ENCODE data around the gene STOML3.

The STOML3 gene

DNA sequence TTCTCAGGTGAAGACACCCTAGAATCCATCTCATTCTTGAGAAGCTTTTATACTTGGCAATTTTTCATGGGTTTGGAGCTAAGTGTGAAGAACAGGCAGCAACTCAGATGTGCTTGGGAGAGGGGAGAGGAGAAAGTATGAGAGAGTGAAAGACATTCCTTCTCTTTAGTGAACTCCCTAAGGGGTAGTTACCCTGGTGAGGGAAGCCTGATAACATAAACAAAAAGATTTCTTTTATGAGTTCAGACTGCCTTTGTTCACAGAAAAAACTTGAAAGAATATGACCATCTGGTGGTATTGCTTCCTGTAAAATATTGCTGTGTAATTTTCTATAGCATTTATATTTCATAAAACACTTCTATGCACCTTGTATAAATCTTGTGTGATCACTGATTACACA is at the start of gene STOML3:
Gene STOML3 (minus strand): TSS at position 139 of the 400 bp plus-strand sequence. CDS start 110 bp downstream, at position 29.
- Histone ChIP-seq H3K4me1 (ENCODE audit: insufficient read depth, low read length) (no peaks in the 10 kb centered on the region), H3K27me3 (ENCODE audit: control insufficient read depth in 1 of 2, insufficient read depth in 2 of 2, low read length in 2 of 2) (no peaks in the 10 kb centered on the region), H3K9me3 (ENCODE audit: low read length) (no peaks in the 10 kb centered on the region), H3K9ac (ENCODE audit: low read length) (no peak within 1 kb of the TSS), H3K27ac (ENCODE audit: low read depth, low read length) (no peak within 1 kb of the TSS), H3K36me3 (ENCODE audit: insufficient read depth, low read length) (no peaks in the 10 kb centered on the region), H3K4me3 (ENCODE audit: low read depth in 1 of 2, low read length in 2 of 2) (no peak within 1 kb of the TSS)

DNA sequence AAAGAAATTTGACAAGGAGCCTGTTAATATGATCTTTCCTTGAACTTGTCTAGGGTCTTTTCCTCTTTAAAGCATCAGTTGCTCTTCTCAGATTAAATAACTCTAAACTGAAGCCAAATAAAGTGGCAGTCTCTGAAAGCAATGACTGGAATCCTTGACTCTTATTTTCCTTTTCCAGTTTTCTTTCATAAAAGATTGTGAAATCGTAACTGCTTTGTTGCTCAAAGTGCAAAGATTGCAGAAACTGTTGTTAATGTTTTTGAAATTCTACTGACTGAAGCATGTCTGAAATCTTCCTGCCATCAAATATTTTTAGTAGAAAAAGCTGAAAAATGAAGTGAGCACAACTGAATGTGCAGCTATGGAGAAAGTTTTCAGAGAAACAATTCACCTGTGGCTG is 49.6 kb upstream of the STOML3 start:
- H3K4me1 ChIP-seq (ENCODE audit: insufficient read depth, low read length) = peaks cover 25% of the 10 kb centered on the region
- no peak overlapping the region for H3K9ac ChIP-seq (ENCODE audit: low read length)
- no peak overlapping the region for H3K27ac ChIP-seq (ENCODE audit: low read depth, low read length)
- H3K36me3 ChIP-seq (ENCODE audit: insufficient read depth, low read length) = peaks cover 7% of the 10 kb centered on the region
- no peak overlapping the region for H3K4me3 ChIP-seq (ENCODE audit: low read depth in 1 of 2, low read length in 2 of 2)
- H3K27me3 ChIP-seq (ENCODE audit: control insufficient read depth in 1 of 2, insufficient read depth in 2 of 2, low read length in 2 of 2) = no peaks in the 10 kb centered on the region
- no peaks in the 10 kb centered on the region for H3K9me3 ChIP-seq (ENCODE audit: low read length)

DNA sequence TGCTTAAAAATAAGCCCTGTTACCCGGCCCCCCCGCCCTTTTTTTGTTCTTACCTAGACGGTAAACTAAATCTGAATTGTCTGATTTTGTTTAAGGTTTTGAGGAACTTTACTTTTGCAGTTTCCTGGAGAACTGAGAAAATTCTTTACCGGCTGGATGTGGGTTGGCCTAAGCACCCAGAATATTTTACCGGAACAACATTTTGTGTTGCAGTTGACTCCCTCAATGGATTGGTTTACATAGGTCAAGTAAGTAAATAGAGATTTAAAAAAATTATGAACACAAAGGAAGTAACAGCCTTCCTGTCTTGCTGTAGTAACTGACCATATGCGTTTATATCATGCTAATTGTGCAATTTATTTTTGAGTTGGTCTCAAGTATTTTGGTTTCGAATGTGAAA is 48.4 kb upstream of the STOML3 start:
- Histone ChIP-seq H3K4me1 (ENCODE audit: insufficient read depth, low read length) (peaks cover 33% of the 10 kb centered on the region), H3K9me3 (ENCODE audit: low read length) (no peaks in the 10 kb centered on the region), H3K36me3 (ENCODE audit: insufficient read depth, low read length) (peaks cover 1% of the 10 kb centered on the region), H3K27me3 (ENCODE audit: control insufficient read depth in 1 of 2, insufficient read depth in 2 of 2, low read length in 2 of 2) (no peaks in the 10 kb centered on the region), H3K4me3 (ENCODE audit: low read depth in 1 of 2, low read length in 2 of 2) (peak overlapping the region in 1 of 2 donors; percentile 99), H3K9ac (ENCODE audit: low read length) (no peak overlapping the region), H3K27ac (ENCODE audit: low read depth, low read length) (no peak overlapping the region)

GRCh38 chr13:39038569-39039030 is 48.0 kb upstream of the STOML3 start:
- Histone ChIP-seq H3K4me1 (ENCODE audit: insufficient read depth, low read length) (peaks cover 33% of the 10 kb centered on the region), H3K27ac (ENCODE audit: low read depth, low read length) (peak overlapping the region; percentile 81), H3K4me3 (ENCODE audit: low read depth in 1 of 2, low read length in 2 of 2) (peak overlapping the region; percentile 95 to 99), H3K9ac (ENCODE audit: low read length) (peak overlapping the region; percentile 84), H3K27me3 (ENCODE audit: control insufficient read depth in 1 of 2, insufficient read depth in 2 of 2, low read length in 2 of 2) (no peaks in the 10 kb centered on the region), H3K36me3 (ENCODE audit: insufficient read depth, low read length) (no peaks in the 10 kb centered on the region), H3K9me3 (ENCODE audit: low read length) (no peaks in the 10 kb centered on the region)

DNA sequence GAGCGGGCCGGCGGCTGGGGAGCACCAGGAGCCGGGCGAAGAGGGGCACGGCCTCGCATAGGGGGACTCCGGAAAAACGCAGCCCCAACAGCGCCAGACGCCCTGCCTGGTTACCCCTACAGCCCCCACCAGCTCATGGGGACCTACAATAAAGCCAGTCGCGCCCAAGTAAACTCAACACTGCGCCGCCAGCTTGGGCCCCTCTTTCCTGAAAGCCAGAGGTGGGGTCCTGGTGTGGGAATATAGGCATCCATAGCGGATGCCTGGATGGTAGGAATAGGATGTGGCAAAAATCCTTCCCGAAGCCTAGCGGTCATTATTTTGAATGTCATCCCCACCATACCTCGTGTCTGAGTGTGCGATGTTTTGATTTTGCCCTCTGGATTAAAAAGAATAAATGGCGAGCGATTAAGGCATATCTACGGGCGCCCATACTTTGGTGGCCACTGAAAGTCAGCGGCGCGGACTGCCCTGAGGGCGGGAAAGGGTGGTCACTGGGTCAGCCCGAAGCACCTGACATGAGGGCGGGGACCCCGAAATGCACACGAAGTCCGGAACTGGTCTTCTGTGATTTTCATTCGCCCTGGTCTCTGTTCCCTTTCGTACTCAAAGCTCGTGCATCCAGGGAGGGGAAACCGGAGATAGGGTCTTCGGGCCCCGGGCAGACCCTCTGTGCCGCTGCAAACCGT is 47.4 kb upstream of the STOML3 start, which contains the start of the genes NHLRC3 and PROSER1:
Gene NHLRC3 (plus strand): TSS at position 577 of the 689 bp plus-strand sequence. CDS start 184 bp downstream, outside the sequence.
Gene PROSER1 (minus strand): TSS at position 210 of the 689 bp plus-strand sequence. CDS start 847 bp downstream, outside the sequence.
- Histone ChIP-seq H3K36me3 (ENCODE audit: insufficient read depth, low read length) (no peaks in the 10 kb centered on the region), H3K9ac (ENCODE audit: low read length) (peak within 1 kb of the TSS; percentile 84), H3K9me3 (ENCODE audit: low read length) (no peaks in the 10 kb centered on the region), H3K4me3 (ENCODE audit: low read depth in 1 of 2, low read length in 2 of 2) (peak within 1 kb of the TSS; percentile 95 to 99), H3K4me1 (ENCODE audit: insufficient read depth, low read length) (peaks cover 33% of the 10 kb centered on the region), H3K27ac (ENCODE audit: low read depth, low read length) (peak within 1 kb of the TSS; percentile 81), H3K27me3 (ENCODE audit: control insufficient read depth in 1 of 2, insufficient read depth in 2 of 2, low read length in 2 of 2) (no peaks in the 10 kb centered on the region)

DNA sequence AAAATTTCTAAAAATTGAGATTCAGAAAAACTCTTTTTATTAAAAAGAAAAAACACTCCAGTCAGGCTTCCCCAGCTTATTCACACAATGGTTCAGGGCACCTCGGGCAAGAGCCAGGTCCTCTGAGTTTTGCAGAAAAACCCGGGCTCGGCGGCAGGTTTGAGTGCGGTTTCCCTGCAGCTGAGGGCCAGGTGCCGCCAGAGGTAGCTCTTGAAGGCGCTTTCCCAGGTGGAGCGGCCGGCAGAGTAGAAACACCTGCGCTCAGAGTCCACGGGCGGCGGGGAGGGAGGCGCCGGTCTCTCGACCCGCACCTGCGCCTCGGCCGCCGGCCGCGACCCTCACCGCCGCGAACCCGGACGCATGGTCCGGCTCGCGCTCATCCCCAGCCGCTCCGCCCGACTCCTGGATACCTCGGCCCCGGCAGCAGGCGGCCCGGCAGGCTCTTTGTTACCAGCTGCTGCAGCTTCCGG is 46.8 kb upstream of the STOML3 start:
- Histone ChIP-seq H3K27ac (ENCODE audit: low read depth, low read length) (peak overlapping the region; percentile 81), H3K27me3 (ENCODE audit: control insufficient read depth in 1 of 2, insufficient read depth in 2 of 2, low read length in 2 of 2) (no peaks in the 10 kb centered on the region), H3K4me3 (ENCODE audit: low read depth in 1 of 2, low read length in 2 of 2) (peak overlapping the region; percentile 95 to 99), H3K9ac (ENCODE audit: low read length) (peak overlapping the region; percentile 84), H3K4me1 (ENCODE audit: insufficient read depth, low read length) (peaks cover 33% of the 10 kb centered on the region), H3K9me3 (ENCODE audit: low read length) (no peaks in the 10 kb centered on the region), H3K36me3 (ENCODE audit: insufficient read depth, low read length) (no peaks in the 10 kb centered on the region)

GRCh38 chr13:39036212-39036611 is 45.6 kb upstream of the STOML3 start:
- Histone ChIP-seq H3K4me1 (ENCODE audit: insufficient read depth, low read length) (peaks cover 33% of the 10 kb centered on the region), H3K9ac (ENCODE audit: low read length) (peak overlapping the region; percentile 84), H3K9me3 (ENCODE audit: low read length) (no peaks in the 10 kb centered on the region), H3K27ac (ENCODE audit: low read depth, low read length) (no peak overlapping the region), H3K36me3 (ENCODE audit: insufficient read depth, low read length) (no peaks in the 10 kb centered on the region), H3K27me3 (ENCODE audit: control insufficient read depth in 1 of 2, insufficient read depth in 2 of 2, low read length in 2 of 2) (no peaks in the 10 kb centered on the region), H3K4me3 (ENCODE audit: low read depth in 1 of 2, low read length in 2 of 2) (peak overlapping the region; percentile 95 to 99)

DNA sequence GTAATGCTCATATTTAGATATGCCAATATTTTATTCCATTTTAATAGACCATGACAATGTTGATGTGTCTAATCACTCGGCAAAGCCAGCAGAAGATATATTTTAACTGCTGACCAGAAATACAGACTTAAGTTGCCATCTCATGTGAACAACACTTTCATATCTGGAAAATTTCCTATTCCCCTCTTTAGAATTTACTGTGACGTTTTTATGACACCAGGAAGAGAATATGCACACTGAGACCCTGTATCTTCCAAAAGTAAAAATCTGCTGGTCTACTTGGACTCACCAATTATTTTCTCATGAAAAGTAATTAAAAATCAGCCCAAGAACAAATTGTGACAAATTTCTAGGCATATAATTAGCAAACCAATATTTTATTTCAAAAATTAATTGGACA is 45.2 kb upstream of the STOML3 start:
- H3K9me3 ChIP-seq (ENCODE audit: low read length) = no peaks in the 10 kb centered on the region
- H3K36me3 ChIP-seq (ENCODE audit: insufficient read depth, low read length) = no peaks in the 10 kb centered on the region
- H3K4me3 ChIP-seq (ENCODE audit: low read depth in 1 of 2, low read length in 2 of 2) = peak overlapping the region in 1 of 2 donors; percentile 99
- no peak overlapping the region for H3K27ac ChIP-seq (ENCODE audit: low read depth, low read length)
- no peaks in the 10 kb centered on the region for H3K27me3 ChIP-seq (ENCODE audit: control insufficient read depth in 1 of 2, insufficient read depth in 2 of 2, low read length in 2 of 2)
- H3K9ac ChIP-seq (ENCODE audit: low read length) = no peak overlapping the region
- peaks cover 33% of the 10 kb centered on the region for H3K4me1 ChIP-seq (ENCODE audit: insufficient read depth, low read length)

DNA sequence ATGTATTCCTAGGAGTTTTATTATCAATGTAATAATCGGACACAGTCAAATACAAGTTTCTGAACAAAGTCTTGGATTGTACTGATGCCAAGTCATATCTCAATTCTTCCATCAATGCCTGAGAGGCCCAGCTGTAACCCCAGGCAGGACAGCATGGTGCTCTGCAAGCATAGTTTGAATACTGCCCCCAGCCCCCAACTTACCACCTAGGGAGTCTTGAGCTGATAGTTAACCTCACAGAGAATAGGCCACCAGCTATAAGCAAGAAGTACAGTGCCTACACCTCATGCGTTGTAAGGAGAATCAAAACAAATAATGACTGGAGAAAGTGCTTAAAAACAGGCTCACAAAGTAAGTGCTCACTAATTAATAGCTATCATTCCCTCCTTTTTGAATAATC is 44.6 kb upstream of the STOML3 start:
- no peak overlapping the region for H3K9ac ChIP-seq (ENCODE audit: low read length)
- no peaks in the 10 kb centered on the region for H3K27me3 ChIP-seq (ENCODE audit: control insufficient read depth in 1 of 2, insufficient read depth in 2 of 2, low read length in 2 of 2)
- H3K4me1 ChIP-seq (ENCODE audit: insufficient read depth, low read length) = peaks cover 29% of the 10 kb centered on the region
- H3K27ac ChIP-seq (ENCODE audit: low read depth, low read length) = no peak overlapping the region
- peak overlapping the region in 1 of 2 donors; percentile 28 for H3K4me3 ChIP-seq (ENCODE audit: low read depth in 1 of 2, low read length in 2 of 2)
- no peaks in the 10 kb centered on the region for H3K36me3 ChIP-seq (ENCODE audit: insufficient read depth, low read length)
- H3K9me3 ChIP-seq (ENCODE audit: low read length) = no peaks in the 10 kb centered on the region

GRCh38 chr13:39034085-39034484 is 43.5 kb upstream of the STOML3 start:
- peaks cover 24% of the 10 kb centered on the region for H3K4me1 ChIP-seq (ENCODE audit: insufficient read depth, low read length)
- no peak overlapping the region for H3K4me3 ChIP-seq (ENCODE audit: low read depth in 1 of 2, low read length in 2 of 2)
- no peaks in the 10 kb centered on the region for H3K27me3 ChIP-seq (ENCODE audit: control insufficient read depth in 1 of 2, insufficient read depth in 2 of 2, low read length in 2 of 2)

DNA sequence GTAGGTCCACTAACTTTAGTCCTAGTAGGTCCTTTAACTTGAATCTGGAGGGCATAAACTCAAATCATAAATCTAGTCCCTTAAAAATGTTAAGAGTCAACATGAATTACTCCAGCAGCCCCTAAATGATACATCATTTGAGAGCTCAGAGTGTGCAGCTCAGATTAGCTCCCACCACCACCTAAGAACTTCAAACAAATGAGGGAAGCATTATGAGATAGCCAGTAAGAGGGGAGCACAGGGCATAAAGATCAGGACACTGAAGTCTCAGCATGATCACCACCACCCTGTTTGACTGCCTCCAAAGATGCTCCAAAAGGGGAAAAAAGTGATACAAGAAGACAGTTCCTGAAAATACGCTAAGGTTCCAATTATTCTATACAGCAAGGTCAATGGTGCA is 41.5 kb upstream of the STOML3 start:
- no peaks in the 10 kb centered on the region for H3K9me3 ChIP-seq (ENCODE audit: low read length)
- peaks cover 23% of the 10 kb centered on the region for H3K4me1 ChIP-seq (ENCODE audit: insufficient read depth, low read length)
- no peaks in the 10 kb centered on the region for H3K27me3 ChIP-seq (ENCODE audit: control insufficient read depth in 1 of 2, insufficient read depth in 2 of 2, low read length in 2 of 2)
- no peak overlapping the region for H3K27ac ChIP-seq (ENCODE audit: low read depth, low read length)
- no peak overlapping the region for H3K4me3 ChIP-seq (ENCODE audit: low read depth in 1 of 2, low read length in 2 of 2)
- peaks cover 11% of the 10 kb centered on the region for H3K36me3 ChIP-seq (ENCODE audit: insufficient read depth, low read length)
- H3K9ac ChIP-seq (ENCODE audit: low read length) = no peak overlapping the region

More at GRCh38 chr13:39034085-39034484, 43.5 kb upstream of the STOML3 start:
- no peaks in the 10 kb centered on the region for H3K9me3 ChIP-seq (ENCODE audit: low read length)
- H3K36me3 ChIP-seq (ENCODE audit: insufficient read depth, low read length) = no peaks in the 10 kb centered on the region
- no peak overlapping the region for H3K27ac ChIP-seq (ENCODE audit: low read depth, low read length)
- no peak overlapping the region for H3K9ac ChIP-seq (ENCODE audit: low read length)
